K562 (cell line): ENCODE results near the gene MAST3. TPM values are rescaled to one million over a fixed set of nuclear protein-coding genes. Genes with fewer than 3 reads are reported as not detected.

Experiments
- CCAR2 ChIP-seq: fragments of 200-400 bp; formaldehyde crosslinking; IDR thresholded peaks from 2 replicates; pipeline ENCODE4 v1.6.1; 2017; ENCODE audit warnings: mild to moderate bottlenecking, low read depth, low read length
- E2F3 ChIP-seq: fragments of 250-450 bp; sonication (Bioruptor Pico); IDR thresholded peaks from 2 replicates; pipeline ENCODE4 v1.4.0; 2020; ENCODE audit warnings: mild to moderate bottlenecking
- FOXP1 ChIP-seq: sonication (generic); formaldehyde crosslinking; IDR thresholded peaks from 2 replicates; pipeline ENCODE4 v1.8.0; 2022; ENCODE audit warnings: mild to moderate bottlenecking, missing genetic modification reagents
- HNRNPUL1 ChIP-seq: fragments of 200-400 bp; formaldehyde crosslinking; IDR thresholded peaks from 2 replicates; pipeline ENCODE4 v1.6.1; 2017; ENCODE audit warnings: low read length
- PHF8 ChIP-seq: fragments of 200-600 bp; sonication (generic); IDR thresholded peaks from 2 replicates; pipeline ENCODE4 v1.6.1; 2012; ENCODE audit warnings: mixed run types, mild to moderate bottlenecking, inconsistent platforms, low read length, moderate library complexity, borderline replicate concordance
- SIN3A ChIP-seq, 2 experiments: fragments of 150-350 bp in 1 of 2; IDR thresholded peaks; 2 replicates each; pipeline ENCODE4 v1.6.1; 2011 to 2016; ENCODE audit warnings: borderline replicate concordance in 2 of 2, low read depth in 2 of 2, low read length in 2 of 2, mild to moderate bottlenecking in 2 of 2, moderate library complexity in 2 of 2; ENCODE audit not compliant: control insufficient read depth in 1 of 2
- SMARCB1 ChIP-seq: IDR thresholded peaks from 2 replicates; pipeline ENCODE4 v1.6.1; 2011; ENCODE audit warnings: improper control_type of control experiment, low read depth; ENCODE audit not compliant: insufficient read length
- ZNF212 ChIP-seq: fragments of 450-650 bp; formaldehyde crosslinking; IDR thresholded peaks from 2 replicates; pipeline ENCODE4 v1.4.0; 2020; ENCODE audit warnings: mild to moderate bottlenecking
- polyA plus RNA-seq, 8 experiments: library from polyadenylated mRNA; depleted of rRNA in 4 of 8; stranded (reverse) in 5 of 8; unstranded in 3 of 8; fragments of >200 nt; fragmentation: Nextera tagmentation in 2 of 8; fragmentation: Illumina TruSeq in 1 of 8; extraction: Ambion mirVana in 2 of 8; extraction: Trizol in 1 of 8; gene quantifications; 2 replicates each; pipeline versions ENCODE4 v1.2.1 to v1.2.3, GENCODE V29; 2011 to 2014; ENCODE audit warnings: inconsistent platforms in 1 of 8, missing spikeins in 1 of 8
- total RNA-seq, 7 experiments: library from RNA; depleted of rRNA in 6 of 7; stranded (reverse); fragments of >200 nt in 6 of 7; fragmentation: Illumina TruSeq in 2 of 7; extraction: Trizol in 2 of 7; gene quantifications; 2 replicates each; pipeline versions ENCODE4 v1.2.1 to v1.2.3, GENCODE V29; 2011 to 2021; ENCODE audit warnings: low replicate concordance in 1 of 7
- TF ChIP-seq, protein P1 (sequence below): sonication (generic); formaldehyde crosslinking; IDR thresholded peaks from 2 replicates; pipeline ENCODE4 v1.8.1; 2023; ENCODE audit warnings: mild to moderate bottlenecking, missing genetic modification reagents
- TF ChIP-seq, protein P2 (sequence below): sonication (generic); formaldehyde crosslinking; IDR thresholded peaks from 2 replicates; pipeline ENCODE4 v1.8.0; 2023; ENCODE audit warnings: missing genetic modification reagents, mild to moderate bottlenecking, borderline replicate concordance
- TF ChIP-seq, protein P3 (sequence below), 2 experiments: fragments of 150-350 bp in 1 of 2; IDR thresholded peaks; 2 replicates each; pipeline ENCODE4 v1.6.1; 2012 to 2016; ENCODE audit warnings: low read depth in 2 of 2, low read length in 2 of 2, mild to moderate bottlenecking in 1 of 2, moderate library complexity in 1 of 2
- TF ChIP-seq, protein P4 (sequence below): conservative IDR thresholded peaks from 2 replicates; pipeline ENCODE4 v1.6.1; 2011; ENCODE audit warnings: low read depth, mild to moderate bottlenecking, low read length; ENCODE audit not compliant: control insufficient read depth

MAST3 gene
- total and polyA plus RNA-seq, 9 of the 15 experiments (the other 6 are each of a cell fraction or from before 2014, with no cell fraction given) = 0.94 to 9.9 (median 2.4) TPM

DNA sequence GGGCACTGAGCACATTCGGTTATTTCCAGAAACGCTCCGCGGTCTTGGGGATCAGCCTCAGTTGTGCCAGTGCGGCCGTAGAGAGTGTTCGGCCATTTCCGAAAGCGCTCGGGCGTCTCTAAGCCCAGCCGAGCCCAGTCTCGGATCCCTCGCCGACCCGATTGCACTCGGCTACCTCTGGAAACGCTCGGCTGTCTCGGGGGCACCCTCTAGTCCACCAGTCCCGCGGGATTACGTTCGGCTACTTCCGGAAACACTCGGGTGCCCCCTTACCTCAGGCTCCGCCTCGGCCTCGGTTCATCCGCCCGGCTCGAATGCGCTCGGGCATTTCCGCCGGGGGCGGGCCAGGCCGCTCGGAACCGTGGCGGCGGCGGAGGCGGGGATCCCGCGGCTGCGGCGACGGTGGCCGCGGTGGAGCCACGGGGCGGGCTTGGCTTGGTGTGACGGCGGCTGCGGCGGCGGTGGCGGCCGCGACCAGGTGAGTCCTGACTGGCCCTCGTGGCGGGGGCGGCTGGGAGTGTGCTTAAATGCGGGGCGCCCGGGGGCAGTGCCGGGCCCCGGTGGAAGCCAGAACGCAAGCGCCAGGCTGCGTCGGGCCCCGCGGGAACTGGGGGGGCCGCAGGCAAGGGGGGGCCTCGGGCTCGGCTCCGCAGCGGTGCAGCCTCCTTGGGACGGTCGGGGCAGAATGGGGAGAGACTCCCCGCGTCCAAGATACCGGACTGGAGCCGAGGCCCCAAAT is 55.4 kb downstream of the MAST3 start, which contains the start of gene PIK3R2 (continued):
- TF ChIP-seq, protein P1, sequence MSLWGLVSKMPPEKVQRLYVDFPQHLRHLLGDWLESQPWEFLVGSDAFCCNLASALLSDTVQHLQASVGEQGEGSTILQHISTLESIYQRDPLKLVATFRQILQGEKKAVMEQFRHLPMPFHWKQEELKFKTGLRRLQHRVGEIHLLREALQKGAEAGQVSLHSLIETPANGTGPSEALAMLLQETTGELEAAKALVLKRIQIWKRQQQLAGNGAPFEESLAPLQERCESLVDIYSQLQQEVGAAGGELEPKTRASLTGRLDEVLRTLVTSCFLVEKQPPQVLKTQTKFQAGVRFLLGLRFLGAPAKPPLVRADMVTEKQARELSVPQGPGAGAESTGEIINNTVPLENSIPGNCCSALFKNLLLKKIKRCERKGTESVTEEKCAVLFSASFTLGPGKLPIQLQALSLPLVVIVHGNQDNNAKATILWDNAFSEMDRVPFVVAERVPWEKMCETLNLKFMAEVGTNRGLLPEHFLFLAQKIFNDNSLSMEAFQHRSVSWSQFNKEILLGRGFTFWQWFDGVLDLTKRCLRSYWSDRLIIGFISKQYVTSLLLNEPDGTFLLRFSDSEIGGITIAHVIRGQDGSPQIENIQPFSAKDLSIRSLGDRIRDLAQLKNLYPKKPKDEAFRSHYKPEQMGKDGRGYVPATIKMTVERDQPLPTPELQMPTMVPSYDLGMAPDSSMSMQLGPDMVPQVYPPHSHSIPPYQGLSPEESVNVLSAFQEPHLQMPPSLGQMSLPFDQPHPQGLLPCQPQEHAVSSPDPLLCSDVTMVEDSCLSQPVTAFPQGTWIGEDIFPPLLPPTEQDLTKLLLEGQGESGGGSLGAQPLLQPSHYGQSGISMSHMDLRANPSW (CRISPR knock-in tag) = 0 out of 2 replicates have a peak, but pooled peaks have one; percentile 4
- TF ChIP-seq HNRNPUL1 = no peak
- TF ChIP-seq SMARCB1 = no peak
- TF ChIP-seq, protein P2, sequence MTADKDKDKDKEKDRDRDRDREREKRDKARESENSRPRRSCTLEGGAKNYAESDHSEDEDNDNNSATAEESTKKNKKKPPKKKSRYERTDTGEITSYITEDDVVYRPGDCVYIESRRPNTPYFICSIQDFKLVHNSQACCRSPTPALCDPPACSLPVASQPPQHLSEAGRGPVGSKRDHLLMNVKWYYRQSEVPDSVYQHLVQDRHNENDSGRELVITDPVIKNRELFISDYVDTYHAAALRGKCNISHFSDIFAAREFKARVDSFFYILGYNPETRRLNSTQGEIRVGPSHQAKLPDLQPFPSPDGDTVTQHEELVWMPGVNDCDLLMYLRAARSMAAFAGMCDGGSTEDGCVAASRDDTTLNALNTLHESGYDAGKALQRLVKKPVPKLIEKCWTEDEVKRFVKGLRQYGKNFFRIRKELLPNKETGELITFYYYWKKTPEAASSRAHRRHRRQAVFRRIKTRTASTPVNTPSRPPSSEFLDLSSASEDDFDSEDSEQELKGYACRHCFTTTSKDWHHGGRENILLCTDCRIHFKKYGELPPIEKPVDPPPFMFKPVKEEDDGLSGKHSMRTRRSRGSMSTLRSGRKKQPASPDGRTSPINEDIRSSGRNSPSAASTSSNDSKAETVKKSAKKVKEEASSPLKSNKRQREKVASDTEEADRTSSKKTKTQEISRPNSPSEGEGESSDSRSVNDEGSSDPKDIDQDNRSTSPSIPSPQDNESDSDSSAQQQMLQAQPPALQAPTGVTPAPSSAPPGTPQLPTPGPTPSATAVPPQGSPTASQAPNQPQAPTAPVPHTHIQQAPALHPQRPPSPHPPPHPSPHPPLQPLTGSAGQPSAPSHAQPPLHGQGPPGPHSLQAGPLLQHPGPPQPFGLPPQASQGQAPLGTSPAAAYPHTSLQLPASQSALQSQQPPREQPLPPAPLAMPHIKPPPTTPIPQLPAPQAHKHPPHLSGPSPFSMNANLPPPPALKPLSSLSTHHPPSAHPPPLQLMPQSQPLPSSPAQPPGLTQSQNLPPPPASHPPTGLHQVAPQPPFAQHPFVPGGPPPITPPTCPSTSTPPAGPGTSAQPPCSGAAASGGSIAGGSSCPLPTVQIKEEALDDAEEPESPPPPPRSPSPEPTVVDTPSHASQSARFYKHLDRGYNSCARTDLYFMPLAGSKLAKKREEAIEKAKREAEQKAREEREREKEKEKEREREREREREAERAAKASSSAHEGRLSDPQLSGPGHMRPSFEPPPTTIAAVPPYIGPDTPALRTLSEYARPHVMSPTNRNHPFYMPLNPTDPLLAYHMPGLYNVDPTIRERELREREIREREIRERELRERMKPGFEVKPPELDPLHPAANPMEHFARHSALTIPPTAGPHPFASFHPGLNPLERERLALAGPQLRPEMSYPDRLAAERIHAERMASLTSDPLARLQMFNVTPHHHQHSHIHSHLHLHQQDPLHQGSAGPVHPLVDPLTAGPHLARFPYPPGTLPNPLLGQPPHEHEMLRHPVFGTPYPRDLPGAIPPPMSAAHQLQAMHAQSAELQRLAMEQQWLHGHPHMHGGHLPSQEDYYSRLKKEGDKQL (CRISPR knock-in tag) = no peak
- TF ChIP-seq CCAR2 = no peak
- 0 out of 4 replicates have a peak, but pooled peaks of 1 of the 2 experiments have one; percentile 76 for TF ChIP-seq SIN3A (IDR thresholded peaks at IDR 0.05; ENCODE audit: borderline replicate concordance in 2 of 2, control insufficient read depth in 1 of 2, low read depth in 2 of 2, low read length in 2 of 2)
- TF ChIP-seq, protein P3, sequence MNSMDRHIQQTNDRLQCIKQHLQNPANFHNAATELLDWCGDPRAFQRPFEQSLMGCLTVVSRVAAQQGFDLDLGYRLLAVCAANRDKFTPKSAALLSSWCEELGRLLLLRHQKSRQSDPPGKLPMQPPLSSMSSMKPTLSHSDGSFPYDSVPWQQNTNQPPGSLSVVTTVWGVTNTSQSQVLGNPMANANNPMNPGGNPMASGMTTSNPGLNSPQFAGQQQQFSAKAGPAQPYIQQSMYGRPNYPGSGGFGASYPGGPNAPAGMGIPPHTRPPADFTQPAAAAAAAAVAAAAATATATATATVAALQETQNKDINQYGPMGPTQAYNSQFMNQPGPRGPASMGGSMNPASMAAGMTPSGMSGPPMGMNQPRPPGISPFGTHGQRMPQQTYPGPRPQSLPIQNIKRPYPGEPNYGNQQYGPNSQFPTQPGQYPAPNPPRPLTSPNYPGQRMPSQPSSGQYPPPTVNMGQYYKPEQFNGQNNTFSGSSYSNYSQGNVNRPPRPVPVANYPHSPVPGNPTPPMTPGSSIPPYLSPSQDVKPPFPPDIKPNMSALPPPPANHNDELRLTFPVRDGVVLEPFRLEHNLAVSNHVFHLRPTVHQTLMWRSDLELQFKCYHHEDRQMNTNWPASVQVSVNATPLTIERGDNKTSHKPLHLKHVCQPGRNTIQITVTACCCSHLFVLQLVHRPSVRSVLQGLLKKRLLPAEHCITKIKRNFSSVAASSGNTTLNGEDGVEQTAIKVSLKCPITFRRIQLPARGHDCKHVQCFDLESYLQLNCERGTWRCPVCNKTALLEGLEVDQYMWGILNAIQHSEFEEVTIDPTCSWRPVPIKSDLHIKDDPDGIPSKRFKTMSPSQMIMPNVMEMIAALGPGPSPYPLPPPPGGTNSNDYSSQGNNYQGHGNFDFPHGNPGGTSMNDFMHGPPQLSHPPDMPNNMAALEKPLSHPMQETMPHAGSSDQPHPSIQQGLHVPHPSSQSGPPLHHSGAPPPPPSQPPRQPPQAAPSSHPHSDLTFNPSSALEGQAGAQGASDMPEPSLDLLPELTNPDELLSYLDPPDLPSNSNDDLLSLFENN (IDR thresholded peaks at IDR 0.05; ENCODE audit: low read depth in 2 of 2, low read length in 2 of 2) = 0 out of 4 replicates have a peak, but pooled peaks of 1 of the 2 experiments have one; percentile 25
- peak; percentile 80; the same call in 1 of the 2 replicates for TF ChIP-seq PHF8
- TF ChIP-seq FOXP1 (CRISPR knock-in tag) = no peak; the same call in 1 of the 2 replicates
- peak; percentile 21; the same call in 1 of the 2 replicates for TF ChIP-seq E2F3
- TF ChIP-seq, protein P4, sequence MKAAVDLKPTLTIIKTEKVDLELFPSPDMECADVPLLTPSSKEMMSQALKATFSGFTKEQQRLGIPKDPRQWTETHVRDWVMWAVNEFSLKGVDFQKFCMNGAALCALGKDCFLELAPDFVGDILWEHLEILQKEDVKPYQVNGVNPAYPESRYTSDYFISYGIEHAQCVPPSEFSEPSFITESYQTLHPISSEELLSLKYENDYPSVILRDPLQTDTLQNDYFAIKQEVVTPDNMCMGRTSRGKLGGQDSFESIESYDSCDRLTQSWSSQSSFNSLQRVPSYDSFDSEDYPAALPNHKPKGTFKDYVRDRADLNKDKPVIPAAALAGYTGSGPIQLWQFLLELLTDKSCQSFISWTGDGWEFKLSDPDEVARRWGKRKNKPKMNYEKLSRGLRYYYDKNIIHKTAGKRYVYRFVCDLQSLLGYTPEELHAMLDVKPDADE = peak; percentile 62; the same call in 1 of the 2 replicates
- 0 out of 2 replicates have a peak, but pooled peaks have one; percentile 24 for TF ChIP-seq ZNF212 (CRISPR knock-in tag)
